ENCODE data around the gene CAMKMT.

The CAMKMT gene

DNA sequence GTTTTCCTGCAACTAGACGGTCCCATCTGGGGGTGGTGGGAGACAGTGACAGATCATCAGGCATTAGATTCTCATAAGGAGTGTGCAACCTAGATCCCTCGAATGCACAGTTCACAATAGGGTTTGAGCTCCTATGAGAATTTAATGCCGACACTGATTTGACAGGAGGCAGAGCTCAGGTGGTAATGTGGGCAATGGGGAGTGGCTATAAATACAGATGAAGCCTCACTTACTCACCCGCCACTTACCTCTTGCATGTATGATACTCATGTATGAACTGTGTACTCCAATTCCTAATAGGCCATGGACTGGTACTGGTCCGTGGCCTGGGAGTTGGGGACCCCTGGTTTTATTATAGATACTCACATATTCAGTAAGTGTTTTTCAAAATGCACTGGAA, 457.3 kb downstream of the CAMKMT start:
- DNase-seq, result no peak

DNA sequence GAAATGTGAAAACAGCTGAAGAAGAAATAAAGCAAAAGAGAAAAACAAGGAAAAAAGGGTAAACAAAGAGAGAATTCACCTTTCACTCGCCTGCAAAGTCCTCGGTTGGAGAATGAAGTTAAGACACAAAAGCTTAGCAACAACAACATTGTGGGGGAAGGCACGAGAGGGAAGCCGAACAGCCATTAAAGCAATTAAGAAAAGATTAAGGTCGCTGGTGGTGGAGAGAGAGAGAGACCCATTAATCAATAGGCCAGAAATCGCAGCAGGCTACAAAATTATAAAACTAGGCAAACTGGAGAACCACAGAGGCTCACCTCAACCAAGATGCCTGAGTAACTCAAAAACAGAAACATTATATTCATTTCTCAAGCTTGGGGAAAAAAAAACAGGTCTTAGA, 459.8 kb downstream of the CAMKMT start:
- no peak for DNase-seq

DNA sequence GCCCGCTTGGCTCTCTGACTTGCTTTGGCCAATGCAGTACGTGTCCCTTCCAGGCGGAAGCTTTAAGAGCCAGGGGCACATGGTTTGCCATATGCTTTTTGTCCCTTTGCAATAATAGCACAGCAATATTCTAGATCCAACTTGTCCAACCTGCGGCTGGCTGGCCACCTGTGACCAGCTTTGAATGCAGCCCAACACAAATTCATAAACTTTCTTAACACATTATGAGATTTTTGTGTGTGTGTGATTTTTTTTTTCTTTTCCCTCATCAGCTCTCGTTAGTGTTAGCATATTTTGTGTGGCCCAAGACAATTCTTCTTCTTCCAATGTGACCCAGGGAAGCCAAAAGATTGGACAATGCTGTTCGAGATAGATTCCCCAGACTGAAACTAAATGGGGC, 460.4 kb downstream of the CAMKMT start:
- DNase-seq, result no peak
